NCI-H526 treated with DMSO at 0.1 percent for 48 hours (cell line): ENCODE data around the gene SPATS2L.
A peak's percentile ranks its signal among the peaks of the same experiment; 100 is the strongest.

ENCODE experiments used
- DNase-seq: peaks from one replicate; lab custom pipeline; 2025; lab: John Stamatoyannopoulos, UW

SPATS2L gene

GRCh38 chr2:200509235-200509611 is 202.7 kb downstream of the SPATS2L start:
- DNase-seq: no peak

- peak; percentile 59 for DNase-seq
Measured at GRCh38 chr2:200509612-200510433, 203.3 kb downstream of the SPATS2L start, which contains the start of gene KCTD18. Gene KCTD18, minus strand, starts transcription at chr2:200510068. Its CDS starts 3,052 bp downstream, at chr2:200507016.

GRCh38 chr2:200515155-200515554 is 208.7 kb downstream of the SPATS2L start:
- DNase-seq: no peak

DNA sequence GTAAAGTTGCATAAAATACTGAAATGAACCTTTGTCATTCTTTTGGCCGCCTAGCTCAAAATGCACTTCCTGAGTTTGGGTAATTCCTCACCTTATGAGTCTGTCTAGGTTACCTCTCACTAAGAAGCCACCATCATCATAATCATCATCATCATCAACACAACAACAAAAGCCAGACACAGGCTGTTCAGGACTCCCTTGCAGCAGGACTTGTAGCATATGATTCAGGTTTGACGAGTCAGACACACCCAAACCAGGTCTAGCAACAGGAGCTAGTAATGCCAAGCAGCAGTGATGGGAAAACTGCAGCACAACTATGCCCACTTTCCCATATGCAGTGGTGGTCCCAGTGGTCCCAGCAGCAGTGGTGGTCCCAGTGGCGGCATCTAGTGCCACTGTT is 216.7 kb downstream of the SPATS2L start:
- DNase-seq: no peak

DNA sequence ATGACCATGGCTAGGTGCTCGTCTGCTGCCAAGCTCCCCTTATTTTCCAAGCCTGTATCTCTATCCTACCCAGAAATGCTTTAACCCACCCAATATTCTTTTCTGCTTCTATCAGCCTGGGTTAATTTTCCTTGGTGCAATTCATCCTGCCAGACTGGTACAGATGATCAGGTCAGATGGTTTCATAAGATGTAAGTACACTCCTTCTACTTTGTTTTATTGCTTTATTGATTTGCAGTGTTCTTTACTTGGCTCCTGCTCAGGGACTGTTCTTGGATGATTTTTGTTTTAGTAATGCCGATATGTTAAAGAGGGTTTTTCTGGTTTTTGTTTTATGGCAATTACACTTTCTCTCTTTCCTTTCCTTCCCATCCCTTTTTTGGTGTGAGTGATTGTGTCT is 217.1 kb downstream of the SPATS2L start:
- no peak for DNase-seq

GRCh38 chr2:200525066-200525465 is 218.6 kb downstream of the SPATS2L start:
- no peak for DNase-seq

- no peak for DNase-seq
Measured at GRCh38 chr2:200525551-200525881, 219.0 kb downstream of the SPATS2L start.

GRCh38 chr2:200525882-200526651 is 219.6 kb downstream of the SPATS2L start, which contains the start of gene SGO2:
Gene SGO2, plus strand, starts transcription at chr2:200526207. Its CDS starts 6,769 bp downstream, at chr2:200532976.
- peak; percentile 95 for DNase-seq

DNA sequence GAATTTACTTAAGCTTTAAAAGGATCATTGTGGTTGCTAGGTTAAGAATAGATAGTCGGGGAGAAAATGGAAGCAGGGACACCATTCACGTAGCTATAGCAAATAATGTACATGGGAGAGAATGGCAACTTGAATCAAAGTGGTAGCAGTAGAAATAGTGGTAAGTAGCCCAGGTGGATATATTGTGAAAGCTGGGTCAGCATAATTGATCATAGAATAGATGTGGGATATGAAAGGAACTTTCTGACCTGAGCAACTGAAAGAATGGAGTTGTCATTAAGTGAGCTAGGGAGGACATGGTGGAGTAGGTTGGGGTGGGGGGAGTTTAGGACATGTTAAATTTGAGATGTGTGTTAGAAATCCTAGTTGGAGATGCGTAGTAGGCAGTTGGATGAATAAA is 221.7 kb downstream of the SPATS2L start:
- DNase-seq: no peak
